HG02763 (cell line): ENCODE results near the gene BMP4.
"Not testable (repeated sequence)": the region's sequence is repeated elsewhere in the genome, so short reads cannot be mapped to it uniquely, and the experiment has no call there.

Experiments used
- ATAC-seq: cut with Tn5 transposase; IDR thresholded peaks from one replicate; pipeline ENCODE4 v1.9.1; 2021; ENCODE audit warnings: mild to moderate bottlenecking, moderate library complexity; ENCODE audit not compliant: unreplicated experiment

Gene BMP4

DNA sequence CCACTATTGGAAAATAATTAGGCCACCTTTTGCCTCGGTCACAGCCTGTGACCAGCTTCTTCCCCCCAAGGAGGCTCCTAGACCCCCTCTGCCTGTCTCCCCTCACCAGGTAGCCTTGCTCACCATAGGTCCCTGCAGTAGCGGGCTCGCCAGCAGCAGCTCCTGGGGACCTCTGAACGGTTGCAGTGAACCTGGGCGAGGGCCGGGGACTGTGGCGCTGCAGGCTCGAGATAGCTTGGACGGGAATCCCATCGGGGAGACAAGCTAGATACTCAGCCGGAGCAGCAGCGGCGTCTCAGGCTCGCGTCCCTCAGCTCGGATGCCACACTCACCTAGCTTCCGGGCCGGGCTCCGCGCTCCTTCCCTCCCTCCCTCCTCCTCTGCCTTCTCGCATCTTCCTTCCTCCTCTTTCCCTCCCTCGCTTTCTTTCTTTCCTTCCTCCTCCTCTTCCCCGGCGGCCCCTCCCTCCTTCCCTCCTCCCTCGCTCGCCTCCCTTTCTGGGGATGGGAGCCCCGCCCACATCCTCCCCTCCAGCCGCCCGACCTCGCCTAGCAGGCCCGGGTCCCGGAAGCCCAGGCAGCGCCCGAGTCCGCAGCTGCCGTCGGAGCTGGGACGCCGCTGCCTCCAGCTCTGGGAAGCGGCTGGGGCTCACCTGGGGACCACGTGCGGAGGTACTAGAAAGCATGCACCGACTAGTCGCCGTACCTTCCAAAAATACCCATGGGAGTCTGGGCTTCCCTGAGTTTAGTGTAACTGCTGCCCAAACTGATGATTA is at the start of gene BMP4:
Gene BMP4, minus strand, starts transcription at position 399 of the 775 bp plus-strand sequence. CDS start 4,603 bp downstream, outside the sequence.
- no peak for ATAC-seq

DNA sequence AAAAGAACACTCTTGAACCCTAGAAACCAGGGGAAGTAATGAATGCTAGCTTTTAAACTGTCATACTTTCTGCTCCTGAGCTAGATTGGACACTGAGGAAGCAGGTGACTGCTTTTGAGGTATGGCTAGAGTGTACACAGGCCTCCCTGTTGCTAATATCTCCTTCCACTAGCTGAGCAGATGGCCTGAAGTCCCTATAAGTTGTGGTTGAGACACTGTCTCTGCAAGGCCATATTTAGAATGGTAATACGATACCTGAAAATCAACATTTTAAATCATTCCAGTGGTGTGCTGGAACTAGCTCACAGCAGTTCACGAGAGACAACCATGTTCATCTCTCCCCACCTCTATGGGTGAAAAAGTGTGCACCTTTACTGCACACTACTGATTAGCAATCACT is 46.4 kb upstream of the BMP4 start:
- no peak for ATAC-seq

DNA sequence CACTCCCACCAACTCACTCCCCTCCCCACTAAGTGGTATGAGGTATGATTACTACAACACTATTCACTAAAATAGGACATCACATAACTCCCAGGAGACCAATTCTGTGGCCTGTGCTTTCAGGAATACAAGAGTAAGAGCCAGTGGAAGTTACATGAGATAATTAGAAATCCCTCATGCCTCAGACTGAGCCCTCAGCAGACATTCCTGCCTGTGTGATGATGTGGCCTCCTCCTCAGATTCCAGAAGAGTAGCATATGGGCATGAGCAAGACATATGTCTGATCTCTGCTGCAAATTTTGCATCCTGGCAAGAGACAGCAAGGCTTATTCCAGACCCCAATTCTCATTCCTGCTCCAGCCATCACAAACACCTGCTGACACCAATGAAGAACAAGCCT is 46.0 kb upstream of the BMP4 start:
- no peak for ATAC-seq

DNA sequence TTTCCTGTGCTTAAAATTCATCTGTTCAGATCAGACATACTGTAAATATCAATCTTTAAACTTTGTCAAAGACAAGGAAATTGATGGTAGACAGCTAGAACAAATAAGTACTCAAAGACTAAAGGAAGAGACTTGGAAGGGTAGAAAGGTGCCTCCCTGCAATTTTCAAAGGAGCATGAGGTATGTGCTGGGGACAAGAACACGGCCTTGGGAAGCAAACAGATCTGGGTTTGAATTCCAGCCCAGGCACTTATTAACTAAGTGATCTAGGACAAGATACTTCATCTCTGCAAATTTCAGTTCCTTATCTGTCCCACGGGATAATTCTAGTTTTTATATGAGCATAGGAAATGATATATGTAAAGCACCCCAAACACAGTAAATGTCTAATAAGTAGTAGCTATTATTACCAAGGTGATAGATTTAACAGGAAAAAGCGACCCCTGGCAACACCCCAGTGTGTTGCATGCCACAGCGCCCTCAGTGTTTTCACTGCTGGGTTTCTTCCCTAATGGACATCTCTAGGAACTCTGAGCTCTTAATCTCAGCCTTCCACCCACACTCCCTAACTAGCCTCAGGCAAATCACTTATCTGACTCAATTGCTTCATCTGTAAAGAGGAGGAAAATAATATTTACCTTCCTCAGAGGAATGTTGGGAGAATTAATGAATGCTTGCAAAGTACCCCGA is 44.7 kb upstream of the BMP4 start:
- no peak for ATAC-seq

- ATAC-seq, result no peak
These were observed 43.8 kb upstream of the BMP4 start for GRCh38 chr14:54000341-54000811.

DNA sequence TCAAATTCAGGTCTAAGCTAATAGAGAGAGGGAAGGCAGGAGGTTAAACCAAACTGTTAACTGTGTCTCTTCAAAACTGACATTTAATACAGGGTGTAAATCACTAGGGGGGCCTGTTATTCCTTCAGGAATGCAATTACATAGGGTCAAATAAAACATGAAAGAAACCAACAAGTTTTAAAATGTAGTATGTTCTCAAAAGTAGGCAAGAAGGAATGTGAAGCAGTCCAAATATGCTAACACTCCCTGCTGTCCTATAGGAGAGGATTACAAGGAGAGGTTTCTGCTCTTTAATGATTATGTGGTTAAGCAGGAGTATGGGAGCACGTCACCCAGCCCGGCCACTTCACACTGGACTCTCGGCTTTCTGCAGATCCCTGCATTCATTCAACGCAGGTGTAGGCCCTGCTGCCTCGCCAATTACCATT is 42.5 kb upstream of the BMP4 start:
- ATAC-seq, result no peak

- ATAC-seq, result no peak
These were observed 39.4 kb upstream of the BMP4 start for GRCh38 chr14:53996041-53996440.

DNA sequence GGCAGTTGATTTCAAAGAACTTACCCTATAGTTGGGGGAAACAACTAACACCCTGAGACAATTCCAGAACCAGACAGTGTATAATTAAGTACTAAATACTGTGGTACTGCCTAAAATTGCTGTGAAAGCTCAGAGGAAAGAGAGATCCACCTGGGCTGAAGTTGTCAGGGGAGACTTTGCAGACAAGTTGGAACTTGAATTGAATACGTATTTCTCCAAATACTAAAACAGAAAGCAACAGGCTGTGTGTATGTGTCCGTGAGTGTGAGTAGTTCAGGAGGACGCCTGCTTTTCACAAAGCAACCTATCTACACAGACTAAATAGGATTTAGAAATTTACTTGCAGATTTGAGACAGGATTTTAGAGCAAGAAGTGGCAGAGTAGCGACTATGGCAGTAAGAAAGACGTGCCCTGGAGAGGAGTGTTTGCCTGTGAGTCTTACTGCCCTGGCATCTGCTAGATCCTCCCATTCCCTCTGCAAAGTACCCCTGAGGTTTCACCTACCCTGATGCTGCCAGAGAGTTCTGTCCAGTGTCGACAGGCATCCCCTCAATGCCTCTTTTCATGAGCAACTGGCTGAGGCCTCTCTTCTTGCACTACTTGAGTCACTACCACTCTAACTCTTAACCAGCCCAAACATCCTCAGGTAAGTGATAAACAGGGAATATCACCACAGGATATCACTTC is 37.4 kb upstream of the BMP4 start:
- no peak for ATAC-seq

DNA sequence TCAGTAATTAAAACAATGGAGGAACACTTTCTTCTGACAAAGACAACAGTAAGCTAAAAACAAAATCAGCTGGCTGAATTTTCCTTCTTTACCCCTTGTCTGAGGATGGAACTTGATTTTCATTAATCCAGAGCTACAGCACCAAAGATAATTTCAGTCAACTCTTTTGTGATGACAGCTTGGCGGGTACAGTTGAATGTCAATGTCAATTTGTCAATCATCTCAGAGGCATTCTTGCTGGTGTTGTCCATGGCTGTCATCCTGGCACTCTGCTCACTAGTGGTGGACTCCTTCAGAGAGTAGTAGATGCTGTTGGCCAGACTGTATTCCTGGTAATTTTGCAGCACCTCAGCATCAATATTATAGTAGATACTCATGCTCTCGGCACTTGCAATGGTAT is 34.4 kb upstream of the BMP4 start:
- ATAC-seq, result no peak

DNA sequence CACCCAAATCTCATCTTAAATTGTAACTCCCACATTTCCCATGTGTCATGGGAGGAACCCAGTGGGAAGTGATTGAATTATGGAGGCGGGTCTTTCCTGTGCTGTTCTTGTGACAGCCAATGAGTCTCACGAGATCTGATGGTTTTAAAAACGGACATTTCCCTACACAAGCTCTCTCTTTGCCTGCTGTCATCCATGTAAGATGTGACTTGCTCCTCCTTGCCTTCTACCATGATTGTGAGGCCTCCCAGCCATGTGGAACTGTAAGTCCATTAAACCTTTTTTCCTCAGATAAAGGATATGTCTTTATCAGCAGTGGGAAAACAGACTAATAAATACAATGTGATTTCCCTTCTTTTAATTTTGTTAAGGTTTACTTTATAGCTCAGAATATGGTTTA is 30.1 kb upstream of the BMP4 start:
- ATAC-seq, result not testable (repeated sequence)

DNA sequence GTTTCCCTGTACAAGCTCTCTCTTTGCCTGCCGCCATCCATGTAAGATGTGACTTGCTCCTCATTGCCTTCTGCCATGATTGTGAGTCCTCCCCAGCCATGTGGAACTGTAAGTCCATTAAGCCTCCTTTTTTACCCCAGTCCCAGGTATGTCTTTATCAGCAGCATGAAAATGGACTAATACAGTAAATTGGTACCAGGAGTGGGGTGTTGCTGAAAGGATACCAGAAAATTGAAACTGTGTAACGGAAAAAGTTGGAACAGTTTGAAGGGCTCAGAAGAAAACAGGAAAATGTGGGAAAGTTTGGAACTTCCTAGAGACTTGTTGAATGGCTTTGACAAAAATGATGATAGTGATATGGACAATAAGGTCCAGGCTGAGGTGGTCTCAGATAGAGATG is 28.3 kb upstream of the BMP4 start:
- not testable (repeated sequence) for ATAC-seq

- ATAC-seq, result no peak
These were observed 26.5 kb upstream of the BMP4 start for GRCh38 chr14:53983112-53983511.

DNA sequence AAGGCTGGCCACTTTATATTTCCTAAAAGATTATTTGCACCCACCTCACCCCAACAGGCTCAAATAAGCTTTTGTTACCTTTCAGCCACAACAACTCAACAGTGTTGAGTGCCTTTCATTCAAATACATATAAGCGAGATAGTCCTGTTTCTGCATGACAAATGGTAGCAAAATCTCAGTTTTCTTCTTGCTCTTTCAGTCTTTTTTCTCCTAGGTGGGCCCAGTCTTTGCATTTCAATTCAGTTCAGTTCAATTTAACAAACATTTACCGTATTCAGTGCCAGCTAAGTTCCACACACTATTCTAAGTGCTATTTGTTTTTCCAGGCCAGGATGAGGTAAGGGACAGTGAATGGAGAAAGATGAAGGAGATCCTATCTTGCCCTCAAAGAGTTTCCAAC is 25.9 kb upstream of the BMP4 start:
- no peak for ATAC-seq

DNA sequence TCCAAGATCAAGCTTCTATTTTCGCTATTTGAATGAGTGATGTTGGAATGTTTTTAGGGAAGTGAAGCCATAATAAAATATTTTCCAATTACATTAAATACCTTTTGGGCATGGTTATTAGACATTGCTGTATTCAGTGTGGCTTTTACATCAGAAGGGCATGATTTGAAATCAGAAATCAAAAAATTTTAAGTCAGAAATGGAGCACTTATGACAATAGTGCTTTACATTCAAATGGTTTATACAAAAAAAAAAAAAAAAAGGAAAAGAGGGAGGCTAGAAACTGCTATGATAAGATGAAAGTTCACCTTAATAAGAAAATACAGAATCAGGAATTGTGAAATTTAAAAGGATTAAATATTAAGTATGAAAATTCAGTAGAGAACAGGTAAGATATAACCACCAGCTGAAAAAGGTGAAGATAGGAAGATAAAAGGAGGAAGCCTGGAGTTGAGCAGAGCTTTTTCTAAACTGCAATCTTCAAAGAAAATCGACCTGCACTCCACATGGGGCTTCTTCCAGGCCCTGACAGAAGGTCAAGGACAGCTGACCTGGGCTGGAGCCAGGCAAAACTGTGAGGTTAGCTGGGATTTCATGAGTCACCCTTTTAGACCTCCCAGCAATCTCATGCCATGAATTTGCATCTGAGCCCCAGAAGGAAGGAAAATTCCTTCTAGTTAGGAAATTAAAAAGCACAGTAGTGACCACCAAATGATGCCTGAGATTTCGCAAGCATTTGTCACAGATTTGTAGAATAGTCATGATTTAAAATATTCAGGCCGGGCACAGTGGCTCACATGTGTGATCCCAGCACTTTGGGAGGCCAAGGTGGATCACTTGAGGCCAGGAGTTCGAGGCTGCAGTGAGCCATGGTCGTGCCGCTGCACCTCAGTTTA is 23.4 kb upstream of the BMP4 start:
- no peak for ATAC-seq

DNA sequence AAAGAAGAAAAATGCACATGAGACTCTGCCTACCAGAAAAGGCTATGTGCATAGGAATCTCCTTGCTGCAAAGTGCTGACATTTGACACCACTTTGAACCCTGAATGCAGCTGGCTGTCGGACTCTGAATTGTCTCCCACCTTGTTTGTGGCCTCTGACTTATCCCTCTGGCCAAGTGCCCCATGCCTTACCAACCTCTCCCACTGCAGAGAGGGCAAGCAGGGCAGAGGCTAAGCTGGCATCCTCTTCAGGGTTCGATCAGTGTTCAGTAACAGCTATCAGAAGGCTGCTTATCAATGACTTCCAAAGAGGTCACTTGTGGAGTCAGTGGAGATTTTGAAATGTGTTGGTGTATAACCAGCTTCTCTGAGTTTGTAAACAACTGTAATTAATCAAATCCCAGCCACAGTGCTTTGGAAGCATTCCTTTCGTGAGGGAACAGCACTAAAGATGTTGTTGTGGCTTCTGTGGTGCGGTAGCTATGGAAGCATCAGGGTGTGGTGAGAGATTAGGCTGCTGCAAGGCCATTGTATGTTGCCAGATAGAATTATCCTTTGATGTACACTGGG is 22.6 kb upstream of the BMP4 start:
- ATAC-seq, result no peak

GRCh38 chr14:53978194-53978593 is 21.6 kb upstream of the BMP4 start:
- no peak for ATAC-seq

- no peak for ATAC-seq
These were observed 18.8 kb upstream of the BMP4 start for GRCh38 chr14:53975444-53975843.

GRCh38 chr14:53971521-53971920 is 14.9 kb upstream of the BMP4 start:
- ATAC-seq, result no peak

- ATAC-seq, result no peak
These were observed 12.7 kb upstream of the BMP4 start for GRCh38 chr14:53969326-53969725.

GRCh38 chr14:53968726-53969125 is 12.1 kb upstream of the BMP4 start:
- ATAC-seq, result no peak
